SW480 (cell line): ENCODE data around the gene NLRP3.
"Not testable (repeated sequence)": the region's sequence is repeated elsewhere in the genome, so short reads cannot be mapped to it uniquely, and the experiment has no call there.

ENCODE experiments used
- DNase-seq: peaks from one replicate; pipeline ENCODE4 v3.0.0-alpha.2; 2016; ENCODE audit warnings: low spot score

The NLRP3 gene

GRCh38 chr1:247390996-247391395, 25.0 kb upstream of the NLRP3 start:
- no peak for DNase-seq

DNA sequence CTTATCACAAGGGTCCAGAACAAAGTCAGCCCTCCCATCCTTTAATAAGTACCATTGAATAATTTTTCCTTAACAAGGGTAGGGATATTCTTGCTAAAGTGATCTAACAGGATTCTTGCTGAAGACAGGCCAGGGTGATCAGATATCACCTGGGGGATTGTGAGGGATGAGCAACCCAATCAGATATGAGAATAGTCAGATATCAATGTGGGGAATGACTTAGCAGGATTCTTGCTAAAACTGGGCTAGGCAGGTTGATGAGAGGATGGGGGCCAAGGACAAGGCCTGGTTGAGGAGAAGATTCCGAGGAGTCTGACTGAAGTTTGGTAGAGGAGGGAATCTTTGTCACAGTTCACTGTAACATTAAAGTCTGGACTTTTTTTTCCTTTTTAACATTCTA, 23.9 kb upstream of the NLRP3 start:
- DNase-seq = no peak

- DNase-seq = not testable (repeated sequence)
Observed at GRCh38 chr1:247395075-247395474, 20.9 kb upstream of the NLRP3 start.

GRCh38 chr1:247400685-247401084, 15.3 kb upstream of the NLRP3 start:
- DNase-seq = no peak

DNA sequence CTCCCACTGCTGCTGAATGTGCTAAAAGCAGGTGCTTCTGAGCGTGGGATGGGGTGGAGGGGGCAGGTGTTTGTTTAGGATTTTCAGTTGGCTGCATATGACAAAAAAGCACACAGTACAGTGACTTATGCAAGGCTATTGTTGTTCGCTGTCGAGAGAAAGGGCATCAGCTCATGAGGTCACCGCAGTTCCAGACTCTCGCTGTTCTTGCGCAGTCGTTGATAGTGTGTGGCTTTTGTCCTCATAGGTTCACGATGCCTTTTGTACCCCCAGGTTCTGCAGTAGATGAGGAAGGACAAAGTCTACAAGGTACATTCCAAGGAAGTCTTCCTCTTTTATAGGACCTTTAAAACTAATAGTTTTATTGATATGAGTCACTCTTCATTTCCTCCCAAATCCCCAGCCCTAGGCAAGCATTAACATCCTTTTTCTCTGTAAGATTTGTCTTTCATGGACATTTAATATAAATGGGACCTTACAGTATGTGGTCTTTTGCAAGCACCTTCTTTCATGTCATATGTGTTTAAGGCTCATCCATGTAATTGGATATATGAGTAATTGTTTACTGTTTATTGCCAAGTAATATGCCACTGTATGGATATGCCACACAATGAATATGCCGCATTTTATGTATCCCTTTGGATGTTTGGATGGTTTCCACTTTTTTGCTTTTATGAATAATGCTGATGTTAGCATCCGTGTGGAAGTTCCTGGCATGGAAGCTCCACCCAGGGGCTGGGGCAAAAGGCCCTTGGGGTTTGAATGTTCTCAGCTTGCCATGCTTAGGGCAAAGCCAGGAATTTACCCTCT, 14.5 kb upstream of the NLRP3 start:
- peak; percentile 8 for DNase-seq

DNA sequence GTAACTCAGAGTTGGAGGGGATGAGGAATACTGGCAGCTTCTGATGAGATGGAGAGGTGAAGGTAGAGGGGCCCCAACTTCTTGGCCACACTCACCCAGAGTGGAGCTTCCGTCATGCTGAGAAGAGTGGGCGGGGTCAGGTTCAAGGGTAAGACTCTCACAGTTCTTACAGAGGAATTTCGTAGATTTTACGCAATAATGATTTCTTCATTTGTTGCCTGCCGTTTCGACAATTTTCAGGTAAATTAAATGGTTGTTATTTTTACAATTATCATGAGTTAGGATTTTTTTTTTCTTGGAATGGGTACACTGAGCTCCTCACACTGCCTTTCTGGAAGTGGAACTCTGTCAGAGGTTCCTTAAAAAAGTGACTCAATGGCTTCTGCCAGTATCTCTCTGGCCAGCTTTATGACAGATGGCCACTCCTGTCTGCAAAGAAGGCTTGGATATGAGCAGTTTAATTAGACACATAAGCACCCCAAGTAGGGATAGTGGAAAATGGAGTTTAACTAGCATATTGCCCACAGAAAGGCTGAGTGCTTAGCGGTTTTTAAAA, 13.8 kb upstream of the NLRP3 start:
- no peak for DNase-seq

DNA sequence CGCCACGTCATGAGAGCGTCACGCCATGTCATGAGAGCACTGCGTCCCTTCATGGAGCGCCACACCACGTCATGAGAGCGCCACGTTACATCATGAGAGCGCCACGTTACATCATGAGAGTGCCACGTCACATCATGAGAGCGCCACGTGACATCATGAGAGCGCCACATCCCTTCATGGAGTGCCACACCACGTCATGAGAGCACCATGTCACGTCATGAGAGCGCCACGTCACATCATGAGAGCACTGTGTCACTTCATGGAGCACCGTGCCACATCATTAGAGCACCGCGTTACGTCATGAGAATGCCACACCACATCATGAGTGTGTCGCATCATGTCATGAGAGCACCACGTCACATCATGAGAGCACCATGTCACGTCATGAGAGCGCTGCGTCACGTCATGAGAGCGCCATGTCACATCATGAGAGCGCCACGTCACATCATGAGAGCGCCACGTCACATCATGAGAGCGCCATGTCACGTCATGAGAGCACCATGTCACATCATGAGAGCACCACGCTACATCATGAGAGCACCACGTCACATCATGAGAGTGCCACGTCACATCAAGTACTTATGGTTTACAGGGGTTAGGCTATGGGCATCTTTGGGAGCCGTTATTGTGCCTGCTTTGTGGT, 9.8 kb upstream of the NLRP3 start:
- DNase-seq = no peak

DNA sequence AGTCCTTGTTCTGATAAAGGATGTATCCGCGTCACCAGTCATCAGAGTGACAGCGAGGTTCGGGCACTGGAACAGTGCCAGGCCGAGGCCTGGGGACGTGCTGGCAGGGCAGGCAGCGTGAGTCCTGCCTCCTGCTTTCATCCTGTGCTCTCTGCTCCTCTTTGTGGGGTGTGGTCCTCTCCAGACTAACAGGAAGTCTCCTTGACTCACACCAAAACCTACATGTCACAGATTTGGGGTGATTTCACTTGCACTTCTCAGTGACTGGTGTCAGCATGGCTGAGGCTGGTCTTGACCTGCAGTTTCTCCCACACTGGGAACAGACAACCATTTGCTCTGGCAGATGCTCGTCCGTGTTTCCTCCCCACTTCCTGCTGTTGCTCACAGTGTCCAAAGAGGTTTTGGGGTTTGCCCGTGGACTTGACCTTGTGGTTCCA, 8.8 kb upstream of the NLRP3 start:
- no peak for DNase-seq

- DNase-seq = no peak
Observed at GRCh38 chr1:247408100-247408499, 7.9 kb upstream of the NLRP3 start.

GRCh38 chr1:247409869-247410544, 6.0 kb upstream of the NLRP3 start:
- DNase-seq = no peak

- DNase-seq = no peak
Observed at GRCh38 chr1:247411621-247412327, 4.2 kb upstream of the NLRP3 start.

GRCh38 chr1:247417831-247418230, 1.9 kb downstream of the NLRP3 start:
- DNase-seq = no peak

DNA sequence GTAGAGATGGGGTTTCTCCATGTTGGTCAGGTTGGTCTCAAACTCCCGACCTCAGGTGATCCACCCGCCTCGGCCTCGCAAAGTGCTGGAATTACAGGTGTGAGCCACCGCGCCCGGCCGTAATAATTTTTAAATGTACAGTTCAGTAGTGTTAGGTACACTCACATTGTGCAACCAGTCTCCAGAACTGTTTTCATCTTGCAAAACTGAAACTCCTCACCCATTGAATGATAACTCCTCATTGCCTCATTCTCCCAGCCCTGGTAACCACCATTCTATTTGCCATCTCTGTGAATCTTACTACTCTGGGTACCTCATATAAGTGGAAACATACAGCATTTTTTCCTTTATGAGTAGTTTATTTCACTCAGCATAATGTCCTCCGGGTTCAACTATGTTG, 3.4 kb downstream of the NLRP3 start:
- DNase-seq = no peak

DNA sequence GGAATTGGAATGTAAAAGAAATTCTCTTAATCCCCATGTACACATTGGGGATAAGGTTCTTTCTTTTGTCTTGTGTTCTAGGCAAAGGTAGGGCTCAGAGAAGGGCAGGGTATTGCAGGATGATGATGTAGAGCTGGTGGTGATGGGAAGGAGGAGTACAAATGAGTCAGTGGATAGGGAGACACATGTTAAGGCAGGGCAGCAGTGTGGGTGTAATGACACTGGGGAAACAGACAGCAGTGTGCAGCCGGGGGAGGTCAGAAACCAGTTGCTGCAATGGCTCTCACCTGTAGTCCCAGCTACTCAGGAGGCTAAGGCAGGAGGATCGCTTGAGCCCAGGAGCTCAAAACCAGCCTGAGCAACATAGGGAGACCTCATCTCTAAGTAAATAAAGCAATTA, 5.1 kb downstream of the NLRP3 start:
- DNase-seq = no peak

DNA sequence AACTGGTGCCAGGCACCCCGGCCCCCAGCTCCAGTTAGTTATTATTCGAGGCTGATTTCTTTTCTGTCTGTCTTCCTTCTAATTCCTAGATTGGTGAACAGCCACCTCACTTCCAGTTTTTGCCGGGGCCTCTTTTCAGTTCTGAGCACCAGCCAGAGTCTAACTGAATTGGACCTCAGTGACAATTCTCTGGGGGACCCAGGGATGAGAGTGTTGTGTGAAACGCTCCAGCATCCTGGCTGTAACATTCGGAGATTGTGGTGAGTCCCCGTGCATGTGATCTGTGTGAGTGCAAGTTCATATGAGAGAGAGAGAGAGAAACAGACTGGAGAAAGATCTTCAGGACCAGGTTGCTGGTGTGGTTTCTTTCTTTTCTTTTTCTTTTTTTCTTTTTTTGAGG, 13.5 kb downstream of the NLRP3 start:
- DNase-seq = no peak

- DNase-seq = no peak
Observed at GRCh38 chr1:247430434-247430833, 14.5 kb downstream of the NLRP3 start.

- no peak for DNase-seq
Observed at GRCh38 chr1:247431643-247432042, 15.7 kb downstream of the NLRP3 start.

DNA sequence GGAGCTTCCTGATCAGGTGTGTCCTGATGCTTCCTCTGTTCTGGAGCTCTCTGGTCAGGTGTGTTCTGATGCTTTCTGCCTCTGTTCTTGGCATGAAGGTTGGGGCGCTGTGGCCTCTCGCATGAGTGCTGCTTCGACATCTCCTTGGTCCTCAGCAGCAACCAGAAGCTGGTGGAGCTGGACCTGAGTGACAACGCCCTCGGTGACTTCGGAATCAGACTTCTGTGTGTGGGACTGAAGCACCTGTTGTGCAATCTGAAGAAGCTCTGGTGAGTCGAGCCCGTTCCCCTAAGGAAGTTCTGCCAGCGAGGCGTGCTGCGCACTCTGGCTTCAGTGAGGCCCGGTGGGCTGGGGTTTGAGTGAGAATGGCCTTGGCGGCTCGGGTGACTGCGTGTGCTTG, 18.0 kb downstream of the NLRP3 start:
- DNase-seq = no peak

DNA sequence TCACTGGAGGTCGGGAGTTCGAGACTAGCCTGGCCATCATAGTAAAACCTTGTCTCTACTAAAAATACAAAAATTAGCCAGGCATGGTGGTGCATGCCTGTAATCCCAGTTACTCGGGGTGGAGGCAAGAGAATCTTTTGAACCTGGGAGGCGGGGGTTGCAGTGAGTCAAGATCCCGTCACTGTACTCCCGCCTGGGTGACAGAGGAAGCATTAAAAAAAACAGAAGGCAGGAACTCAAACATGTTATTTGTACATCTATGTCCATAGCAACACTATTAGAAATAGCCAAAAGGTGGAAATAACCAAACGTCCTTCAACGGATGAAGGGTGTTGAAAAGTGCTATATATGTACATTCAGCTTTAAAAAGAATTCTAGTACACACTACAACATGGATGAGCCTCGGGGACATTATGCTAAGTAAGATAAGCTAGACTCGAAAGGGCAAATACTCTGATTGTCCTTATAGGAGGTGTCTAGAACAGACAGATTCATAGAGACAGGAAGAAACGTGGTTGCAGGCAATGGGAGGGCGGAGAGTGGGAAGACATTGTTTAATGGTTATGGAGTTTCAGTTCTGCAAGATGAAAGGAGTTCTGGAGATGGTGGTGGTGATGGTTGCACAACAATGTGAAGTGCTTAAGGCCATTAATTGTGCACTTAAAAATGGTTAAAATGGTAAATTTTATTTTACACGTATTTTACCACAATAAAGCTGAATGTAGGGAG, 19.2 kb downstream of the NLRP3 start:
- no peak for DNase-seq

DNA sequence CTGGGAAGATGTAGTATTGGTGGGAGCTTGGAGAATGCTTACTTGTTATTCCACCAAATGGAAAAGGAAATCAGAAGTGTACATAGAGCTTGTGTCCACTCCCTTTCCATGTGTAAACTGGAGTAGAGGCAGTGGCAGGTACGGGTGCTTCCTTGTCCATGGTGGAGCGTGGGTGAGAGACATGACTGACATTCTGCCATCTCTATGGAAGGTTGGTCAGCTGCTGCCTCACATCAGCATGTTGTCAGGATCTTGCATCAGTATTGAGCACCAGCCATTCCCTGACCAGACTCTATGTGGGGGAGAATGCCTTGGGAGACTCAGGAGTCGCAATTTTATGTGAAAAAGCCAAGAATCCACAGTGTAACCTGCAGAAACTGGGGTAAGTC, 19.8 kb downstream of the NLRP3 start:
- no peak for DNase-seq
